OCI-M1 (cell line): ENCODE measurements around the gene IQGAP2.
A peak's percentile ranks its signal among the peaks of the same experiment; 100 is the strongest.

Source experiments
- DNase-seq: peaks from one replicate; lab custom pipeline; 2025; lab: John Stamatoyannopoulos, UW

IQGAP2 gene

GRCh38 chr5:76500633-76501393 is 97.7 kb downstream of the IQGAP2 start:
- DNase-seq, result no peak

GRCh38 chr5:76503929-76504328 is 100.8 kb downstream of the IQGAP2 start:
- DNase-seq, result no peak

GRCh38 chr5:76504901-76505564 is 101.9 kb downstream of the IQGAP2 start:
- no peak for DNase-seq

GRCh38 chr5:76513476-76513875 is 110.4 kb downstream of the IQGAP2 start:
- DNase-seq, result no peak

- no peak for DNase-seq
Measured at GRCh38 chr5:76514292-76514691, 111.2 kb downstream of the IQGAP2 start.

GRCh38 chr5:76514713-76515112 is 111.6 kb downstream of the IQGAP2 start:
- DNase-seq, result no peak

- no peak for DNase-seq
Measured at GRCh38 chr5:76517334-76517733, 114.2 kb downstream of the IQGAP2 start.

GRCh38 chr5:76518246-76518645 is 115.2 kb downstream of the IQGAP2 start:
- peak; percentile 47 for DNase-seq

GRCh38 chr5:76521240-76521758 is 118.2 kb downstream of the IQGAP2 start:
- no peak for DNase-seq

GRCh38 chr5:76522103-76522935 is 119.2 kb downstream of the IQGAP2 start:
- no peak for DNase-seq

GRCh38 chr5:76524101-76524835 is 121.2 kb downstream of the IQGAP2 start:
- no peak for DNase-seq

- no peak for DNase-seq
Measured at GRCh38 chr5:76524868-76525267, 121.8 kb downstream of the IQGAP2 start.

- DNase-seq, result no peak
Measured at GRCh38 chr5:76525956-76526355, 122.9 kb downstream of the IQGAP2 start.

- DNase-seq, result no peak
Measured at GRCh38 chr5:76526950-76527583, 124.0 kb downstream of the IQGAP2 start.

GRCh38 chr5:76527685-76528161 is 124.6 kb downstream of the IQGAP2 start:
- peak; percentile 76 for DNase-seq

GRCh38 chr5:76528547-76529331 is 125.7 kb downstream of the IQGAP2 start:
- DNase-seq, result peak; percentile 28

- peak; percentile 28 for DNase-seq
Measured at GRCh38 chr5:76529464-76530344, 126.6 kb downstream of the IQGAP2 start.

GRCh38 chr5:76532052-76532451 is 129.0 kb downstream of the IQGAP2 start:
- no peak for DNase-seq

GRCh38 chr5:76532973-76533372 is 129.9 kb downstream of the IQGAP2 start:
- DNase-seq, result no peak
